G401.6 (cell line): ENCODE measurements around the gene IL1RAPL1.

Experiments used
- FAIRE-seq: peaks from 2 replicates; lab custom pipeline; 2012; peaks lifted over from hg19 to GRCh38; lab: Jason Lieb, UNC

IL1RAPL1 gene

DNA sequence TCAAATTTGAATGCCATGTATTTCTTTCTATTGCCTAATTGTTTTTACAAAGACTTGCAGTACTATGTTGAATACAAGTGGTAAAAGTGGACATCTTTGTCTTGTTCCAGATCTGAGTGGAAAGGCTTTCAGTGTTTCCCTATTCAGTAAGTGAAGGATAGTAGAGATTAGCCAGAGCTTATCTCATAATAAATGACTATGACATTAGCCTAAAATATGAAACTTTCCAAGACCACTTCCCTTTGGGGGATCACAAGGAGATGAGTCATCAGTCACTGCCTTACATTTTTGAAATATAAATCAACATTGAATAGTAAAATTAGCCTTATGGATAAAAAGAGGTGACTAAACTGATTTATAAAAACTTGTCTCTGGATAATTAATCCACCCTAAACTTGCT is 1074.0 kb downstream of the IL1RAPL1 start:
- no peak for FAIRE-seq

DNA sequence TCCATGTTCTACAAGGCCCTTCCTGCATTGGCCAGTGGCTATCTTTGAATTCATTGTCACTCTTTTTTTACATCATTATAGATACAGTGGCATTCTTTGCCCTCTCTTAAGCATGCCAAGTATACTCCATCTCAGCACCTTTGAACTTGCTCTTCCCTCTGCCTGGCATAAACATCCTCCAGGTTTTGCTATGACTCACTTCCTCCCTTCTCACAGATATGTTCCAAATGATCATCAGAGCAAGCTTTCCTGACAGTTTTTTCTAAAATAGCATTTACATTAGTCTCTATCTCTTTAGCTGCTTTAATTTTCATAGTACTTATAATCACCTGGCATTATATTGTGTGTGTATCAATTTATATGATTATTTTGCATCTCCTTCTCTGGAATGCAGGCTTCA is 1074.9 kb downstream of the IL1RAPL1 start:
- FAIRE-seq: no peak

DNA sequence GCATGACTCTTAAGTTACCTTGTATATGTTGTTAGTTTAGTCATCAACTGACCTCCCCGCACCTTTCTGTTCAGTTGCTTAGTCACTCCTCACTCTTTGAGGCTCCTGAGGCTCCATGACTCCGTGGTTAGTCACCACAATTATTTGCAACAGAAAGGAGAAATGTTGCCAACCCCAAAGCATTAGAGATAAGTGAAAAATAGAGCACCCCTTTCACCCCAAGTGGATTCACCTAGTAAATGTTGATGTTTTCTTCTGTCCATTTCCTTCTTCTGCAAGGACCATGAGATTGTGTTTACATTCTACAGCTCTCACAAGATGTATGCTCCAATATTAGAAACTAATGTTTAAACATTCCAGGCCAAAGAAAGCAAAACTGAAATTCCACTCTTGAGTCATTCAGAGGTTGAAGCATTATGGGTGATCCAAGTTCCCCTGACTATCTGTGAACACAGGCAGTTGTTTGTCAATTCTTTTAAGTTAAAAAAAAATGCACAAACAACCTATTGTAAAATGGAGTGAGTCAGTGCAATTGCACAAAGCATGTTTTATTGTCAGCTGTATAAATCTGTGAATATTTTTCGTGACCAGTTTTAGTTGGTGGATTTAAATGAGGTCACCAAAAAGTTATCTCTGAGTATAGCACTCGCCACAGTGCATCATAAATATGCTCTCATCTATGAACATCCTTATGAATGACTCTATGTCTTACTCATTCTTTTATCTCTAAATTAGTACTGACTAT is 1075.7 kb downstream of the IL1RAPL1 start:
- FAIRE-seq: no peak

DNA sequence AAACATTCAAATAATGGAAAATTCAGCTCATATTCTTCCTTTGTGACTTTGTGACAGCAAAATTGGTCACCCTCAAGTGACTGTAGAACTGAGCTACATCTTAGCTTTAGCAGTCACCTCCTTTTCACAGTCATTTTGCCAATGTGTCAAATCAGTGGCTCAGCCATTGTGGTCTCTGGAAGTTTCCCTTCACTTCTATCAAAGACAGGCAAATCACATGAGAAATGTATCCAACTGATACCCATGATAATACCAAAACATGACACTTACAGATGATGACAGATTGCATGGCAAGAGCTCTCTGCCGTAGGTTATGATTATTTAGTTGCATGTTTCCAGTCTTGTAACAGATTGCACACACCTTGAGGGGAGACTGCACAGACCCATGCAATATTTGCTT is 1078.3 kb downstream of the IL1RAPL1 start:
- no peak for FAIRE-seq

DNA sequence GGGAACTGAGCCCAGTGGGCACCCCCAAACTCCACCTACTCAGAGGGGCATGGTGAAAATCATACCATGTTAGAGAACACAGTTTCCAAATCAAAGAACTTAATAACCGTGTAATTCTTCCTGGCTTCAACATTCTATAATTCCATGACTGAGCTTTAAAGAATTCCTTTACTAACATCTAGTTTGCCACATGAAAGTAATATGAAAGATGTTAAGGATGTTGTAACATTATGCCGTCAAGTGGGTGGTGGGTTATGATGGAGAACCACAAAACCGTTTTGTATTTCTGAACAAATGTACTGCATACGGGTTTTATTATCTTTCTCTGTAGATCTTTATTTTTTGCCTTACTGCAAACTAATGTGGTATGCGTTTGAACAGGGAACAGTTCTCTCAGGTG is 1079.1 kb downstream of the IL1RAPL1 start:
- FAIRE-seq: no peak

DNA sequence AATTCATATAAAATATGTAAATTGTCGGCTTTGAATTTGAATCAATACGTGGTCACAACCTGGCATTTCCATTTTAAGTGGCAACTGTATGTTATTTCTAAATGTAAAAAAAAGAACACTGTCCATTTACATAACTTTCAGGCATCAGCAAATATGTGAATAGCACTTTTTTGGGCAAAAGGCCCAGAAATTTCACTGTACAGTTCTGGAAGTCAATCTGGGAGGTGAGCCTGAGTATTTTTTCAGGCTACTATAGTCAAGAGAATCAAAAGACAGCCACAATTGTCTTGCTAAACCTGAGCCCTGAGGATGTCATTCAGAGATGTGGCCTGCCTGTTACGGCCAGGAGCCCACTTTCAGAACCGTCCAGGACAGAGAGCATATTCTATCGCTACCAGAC is 1084.2 kb downstream of the IL1RAPL1 start:
- FAIRE-seq: no peak

DNA sequence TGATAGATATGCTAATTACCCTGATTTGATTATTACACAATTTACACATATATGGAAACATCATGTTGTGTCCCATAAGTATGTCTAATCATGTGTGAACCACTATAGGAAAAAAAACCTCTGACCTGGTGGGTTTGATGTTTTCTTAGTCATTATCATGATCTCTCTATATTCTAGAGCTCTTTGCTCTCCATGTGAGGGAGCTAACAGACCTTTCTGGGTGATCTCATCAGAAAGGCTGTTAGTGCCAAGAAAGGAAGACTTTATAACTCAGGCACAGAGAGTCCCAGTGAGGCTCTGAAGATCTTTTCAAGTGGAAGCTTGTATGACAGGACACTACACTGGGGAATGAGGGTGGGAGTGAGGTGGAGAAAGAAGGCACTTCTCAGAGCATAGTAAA is 1100.4 kb downstream of the IL1RAPL1 start:
- FAIRE-seq: no peak

DNA sequence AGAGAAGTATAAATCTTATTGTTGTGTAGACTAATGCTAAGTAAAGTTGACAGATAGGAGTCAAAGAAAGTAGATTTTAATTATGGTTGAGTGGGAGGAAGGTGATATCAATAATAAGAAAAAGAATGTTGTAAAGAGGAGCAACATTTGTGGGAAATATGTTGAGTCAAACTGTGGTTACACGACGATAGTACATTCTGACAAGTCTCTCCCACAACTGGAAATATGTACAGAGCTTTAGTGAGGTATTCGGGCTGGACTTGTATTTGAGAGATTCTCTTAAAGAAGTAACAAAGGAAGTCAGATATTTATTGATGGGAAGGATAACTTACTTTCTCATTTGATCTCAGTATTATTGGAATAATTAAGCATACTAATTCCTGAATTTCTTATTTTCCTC is 1102.8 kb downstream of the IL1RAPL1 start:
- no peak for FAIRE-seq

DNA sequence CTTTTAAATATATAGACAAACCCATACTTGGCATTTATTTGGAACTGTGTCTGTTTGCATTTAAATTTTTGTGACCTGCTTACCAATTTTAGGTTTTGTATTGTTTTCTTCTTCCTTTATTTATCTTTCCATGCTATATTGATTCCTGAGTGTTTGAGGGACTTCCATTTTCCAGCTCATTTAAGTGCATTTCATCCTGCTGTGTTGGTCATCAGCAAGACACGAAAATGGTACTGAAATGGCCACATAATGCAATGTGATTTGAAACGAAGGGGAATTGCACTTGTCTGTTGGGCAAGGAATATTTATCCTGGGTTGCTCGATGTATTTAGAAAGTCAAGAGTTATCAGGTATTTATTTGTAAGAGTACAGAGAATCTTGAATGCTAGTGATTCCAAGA is 1103.8 kb downstream of the IL1RAPL1 start:
- no peak for FAIRE-seq

DNA sequence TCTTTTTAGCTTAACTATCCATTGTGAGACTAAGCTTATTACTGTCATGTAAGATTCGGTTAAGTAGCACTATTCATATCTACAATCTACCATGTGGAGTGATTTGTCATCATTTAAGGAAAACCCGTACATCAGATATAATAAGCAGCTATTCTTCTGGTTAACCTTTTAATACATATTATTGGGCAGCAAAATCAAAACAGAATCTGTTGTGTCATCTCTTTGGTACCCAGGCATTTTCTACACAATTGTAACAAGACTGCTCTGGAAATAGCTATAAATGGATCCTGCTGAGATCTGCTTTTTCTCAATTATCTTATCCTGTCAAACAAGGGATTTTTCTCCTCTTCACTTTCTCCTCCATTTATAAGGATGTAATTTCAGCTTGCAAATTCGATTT is 1106.7 kb downstream of the IL1RAPL1 start:
- no peak for FAIRE-seq

DNA sequence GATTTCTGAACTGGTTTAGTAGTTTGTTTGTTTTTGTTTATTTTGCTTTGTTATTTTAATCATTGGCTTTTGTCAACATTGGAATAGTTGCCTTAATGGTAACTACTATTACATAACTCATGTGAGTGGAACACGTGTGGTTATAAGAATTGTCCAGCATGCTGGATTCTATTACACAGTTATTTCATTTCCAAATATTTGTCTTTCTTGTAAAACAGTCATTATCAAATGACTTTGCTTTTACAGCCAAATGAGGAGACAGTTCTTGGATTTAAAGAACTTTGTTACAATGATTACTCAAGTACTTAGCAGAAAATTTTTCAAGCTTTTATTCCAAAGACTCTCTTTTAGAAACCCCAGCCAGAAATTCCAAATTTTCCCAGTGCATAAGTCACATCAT is 1112.0 kb downstream of the IL1RAPL1 start:
- FAIRE-seq: no peak

DNA sequence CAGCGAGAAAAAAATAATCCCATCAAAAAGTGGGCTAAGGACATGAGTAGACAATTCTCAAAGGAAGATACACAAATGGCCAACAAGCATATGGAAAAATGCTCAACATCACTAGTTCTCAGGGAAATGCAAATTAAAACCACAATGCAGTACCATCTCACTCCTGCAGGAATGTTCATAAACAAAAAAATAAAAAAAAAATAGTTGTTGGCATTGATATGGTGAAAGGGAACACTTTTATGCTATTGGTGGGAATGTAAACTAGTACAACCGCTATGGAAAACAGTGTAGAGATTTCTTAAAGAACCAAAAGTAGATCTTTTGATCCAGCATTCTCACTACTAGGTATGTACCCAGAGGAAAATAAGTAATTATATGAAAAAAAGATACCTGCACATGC is 1119.8 kb downstream of the IL1RAPL1 start:
- no peak for FAIRE-seq

DNA sequence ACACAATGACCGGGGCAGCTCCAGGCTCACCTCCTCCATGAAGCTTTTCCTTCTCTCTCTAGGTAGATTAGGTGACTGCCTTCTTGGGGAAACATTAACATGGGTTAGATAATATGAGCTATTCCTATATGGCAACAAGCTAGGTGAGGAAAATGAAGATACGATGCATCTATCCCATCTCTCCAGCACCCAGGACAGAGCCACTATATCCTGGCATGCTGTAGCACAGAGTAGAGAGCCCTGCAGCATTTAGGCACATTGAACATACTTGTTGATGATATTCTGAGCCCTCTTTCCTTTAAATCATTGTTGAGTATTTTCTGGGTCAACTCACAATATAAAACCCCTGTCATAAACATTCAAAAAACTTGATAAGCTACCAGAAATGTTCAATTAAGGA is 1133.9 kb downstream of the IL1RAPL1 start:
- FAIRE-seq: no peak

DNA sequence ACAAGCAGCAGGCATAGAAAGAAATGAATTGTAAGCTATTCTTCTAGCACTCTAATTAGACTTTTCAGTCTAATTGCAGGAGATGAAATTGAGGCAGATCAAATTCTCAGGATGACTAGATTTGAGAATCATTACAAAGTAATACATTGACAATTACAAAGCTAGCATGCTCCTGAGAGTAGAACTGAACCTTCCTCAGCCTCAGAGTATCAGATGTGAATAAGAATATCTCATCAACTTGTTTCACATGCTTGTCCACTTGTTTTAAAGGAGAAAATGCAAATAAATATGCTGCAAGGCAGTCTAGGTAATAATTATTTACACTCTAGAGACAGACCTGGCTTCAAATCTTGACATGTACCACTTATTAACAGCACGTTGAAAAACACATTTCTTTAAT is 1137.1 kb downstream of the IL1RAPL1 start:
- FAIRE-seq: no peak

DNA sequence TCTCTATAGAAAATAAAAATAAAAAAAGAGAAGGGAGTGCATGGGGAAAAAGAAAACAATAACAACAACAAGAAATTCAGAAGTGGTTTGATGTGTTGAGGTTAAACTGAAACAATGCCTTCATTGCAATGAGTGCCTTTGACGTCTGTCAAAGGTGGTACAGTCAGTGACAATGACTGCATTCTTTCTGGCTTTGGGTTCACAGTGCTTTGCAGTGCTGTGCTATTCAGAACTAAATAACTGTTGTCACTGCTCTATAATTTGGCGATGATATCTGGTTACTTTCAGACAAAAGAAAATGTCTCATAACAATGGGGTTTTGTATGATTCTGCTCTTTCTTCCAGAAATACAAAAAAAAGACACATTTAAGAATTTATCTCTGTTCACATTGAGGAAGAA is 1139.6 kb downstream of the IL1RAPL1 start:
- no peak for FAIRE-seq

DNA sequence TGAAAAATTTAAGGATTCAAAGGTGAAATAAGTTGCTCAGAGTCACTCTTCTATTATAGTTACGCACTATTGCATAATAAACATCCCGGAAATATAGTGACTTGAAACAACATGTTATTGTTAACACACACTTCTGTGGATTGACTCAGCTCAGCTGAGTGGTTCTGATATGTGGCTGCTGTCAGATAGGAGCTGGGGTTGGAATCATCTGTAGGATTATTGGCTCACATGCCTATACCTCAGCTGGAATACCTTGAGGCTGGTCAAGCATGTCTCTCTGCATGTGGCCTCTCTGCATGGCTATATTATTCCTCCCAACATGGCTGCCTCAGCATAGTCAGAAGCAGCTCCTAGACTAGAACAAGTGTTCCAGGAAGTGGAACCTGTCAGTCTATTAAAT is 1141.4 kb downstream of the IL1RAPL1 start:
- no peak for FAIRE-seq

DNA sequence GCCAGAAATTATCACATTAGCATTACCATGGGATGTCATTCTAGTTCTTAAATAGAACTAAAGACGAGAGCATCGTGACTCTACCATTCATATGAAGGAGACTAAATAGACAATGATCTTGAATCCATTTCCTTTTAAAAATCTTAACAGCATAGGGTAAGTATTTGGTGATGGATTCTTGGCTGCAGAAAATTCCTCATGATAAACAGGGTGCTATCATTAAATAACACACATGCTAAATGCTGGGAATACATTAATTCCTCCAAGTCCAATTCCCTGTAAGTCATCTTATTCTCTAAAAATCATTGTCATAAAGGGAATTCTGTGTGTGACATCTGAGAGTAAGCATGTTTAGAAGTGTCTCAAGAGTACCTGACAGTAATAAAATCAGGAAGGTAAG is 1157.7 kb downstream of the IL1RAPL1 start:
- FAIRE-seq: no peak

DNA sequence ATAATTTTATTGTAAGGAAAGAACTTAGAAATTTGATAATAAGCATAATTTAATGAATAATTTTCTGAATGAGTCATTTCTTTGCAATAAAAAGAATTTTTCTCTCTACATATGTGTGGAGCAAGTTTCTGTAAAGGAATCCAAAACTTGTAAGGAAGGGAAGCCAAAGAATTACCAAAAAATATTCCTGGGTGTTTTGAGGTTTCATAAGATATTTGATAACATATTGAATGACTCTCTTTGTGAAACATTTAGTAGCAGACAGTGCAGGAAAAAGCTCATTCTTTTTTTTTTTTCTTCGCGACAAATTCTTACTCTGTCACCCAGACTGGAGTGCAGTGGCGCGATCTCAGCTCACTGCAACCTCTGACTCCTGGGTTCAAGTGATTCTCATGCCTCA is 1159.1 kb downstream of the IL1RAPL1 start:
- no peak for FAIRE-seq

DNA sequence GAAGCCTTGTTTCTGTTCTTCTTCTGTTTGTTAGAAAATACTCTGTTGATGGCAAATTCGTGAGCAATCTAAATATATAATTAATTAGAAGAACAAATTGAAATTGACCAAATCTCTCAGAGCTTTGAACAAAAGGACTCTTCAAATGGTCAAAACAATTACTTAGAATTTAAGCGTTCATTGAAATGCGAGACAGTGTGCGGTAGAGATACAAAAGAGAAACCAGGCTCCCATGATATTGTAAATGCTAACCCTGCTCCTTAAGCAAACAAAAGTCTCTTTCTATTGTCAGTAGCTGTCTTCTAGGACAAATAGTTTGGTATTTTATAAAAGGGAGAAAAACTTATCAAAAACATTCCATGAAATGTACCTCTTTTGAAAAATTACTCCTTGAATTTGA is 1174.8 kb downstream of the IL1RAPL1 start:
- no peak for FAIRE-seq

DNA sequence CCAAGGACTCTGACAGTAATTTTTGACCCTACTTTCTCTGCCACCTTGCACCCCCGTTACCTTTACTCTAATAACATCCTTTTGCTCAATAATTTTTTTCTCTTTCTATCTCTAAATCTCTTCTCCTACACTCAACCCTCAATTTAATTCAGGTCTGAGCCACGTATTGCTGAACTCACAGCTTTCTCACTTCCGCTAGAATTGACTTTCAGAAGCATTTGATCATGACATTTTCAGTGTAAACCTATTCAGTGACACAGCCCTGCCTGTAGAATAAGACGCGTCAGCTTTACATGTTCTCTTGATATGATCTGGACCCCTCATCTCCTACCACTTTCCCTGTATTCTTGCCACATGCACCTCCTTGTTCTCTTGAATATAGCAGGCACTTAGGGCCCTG is 1188.6 kb downstream of the IL1RAPL1 start:
- no peak for FAIRE-seq

DNA sequence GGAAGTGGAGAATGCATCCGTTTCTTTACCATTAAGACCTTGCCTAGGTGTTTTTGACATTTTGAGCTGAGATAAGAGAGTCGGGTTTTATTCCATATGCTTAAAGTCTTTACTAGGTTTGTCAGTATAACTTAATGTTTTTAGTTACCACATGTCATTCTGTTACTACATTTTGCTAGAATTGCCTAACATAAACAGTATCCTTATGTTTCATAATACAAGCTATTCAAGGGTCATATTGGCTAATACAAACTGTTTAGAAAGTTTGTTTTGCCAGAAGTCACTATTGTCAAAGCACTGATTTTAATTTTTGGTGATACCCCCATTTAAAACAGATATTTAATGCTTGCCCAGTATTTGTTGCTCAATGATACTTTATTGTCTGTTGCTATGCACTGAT is 1200.4 kb downstream of the IL1RAPL1 start:
- no peak for FAIRE-seq

DNA sequence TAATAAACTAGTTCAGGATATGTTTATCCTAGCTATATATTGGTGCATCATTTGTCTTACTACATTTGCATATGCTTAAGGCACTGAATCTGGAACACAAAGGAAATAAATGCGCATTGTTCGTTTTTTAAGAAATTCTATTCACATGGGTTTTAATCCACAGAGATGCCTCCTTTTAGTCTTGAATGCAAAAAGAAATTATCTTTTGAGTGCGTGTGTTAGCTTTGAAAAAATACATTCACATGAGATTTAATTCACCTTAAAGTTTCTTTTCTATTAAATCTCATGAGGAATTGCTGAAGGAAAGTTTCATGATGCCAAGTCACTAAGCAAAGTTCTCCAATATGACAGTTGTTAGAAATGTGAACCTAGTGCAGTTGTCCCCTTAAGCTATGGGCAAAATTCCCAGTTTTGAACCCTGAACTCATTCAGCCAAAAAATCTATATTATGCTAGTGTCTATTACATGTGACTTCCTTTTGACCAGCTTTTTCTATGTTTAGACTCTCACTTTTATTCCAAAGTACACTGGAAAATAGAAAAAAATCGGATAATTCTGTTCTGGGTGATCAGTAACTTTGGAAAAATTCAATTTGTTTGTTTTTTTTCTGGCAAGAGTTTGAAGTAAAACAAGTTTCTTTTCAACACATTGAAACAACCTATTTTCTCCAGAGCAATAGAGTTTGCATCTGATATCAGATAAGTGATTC is 1201.9 kb downstream of the IL1RAPL1 start:
- no peak for FAIRE-seq

DNA sequence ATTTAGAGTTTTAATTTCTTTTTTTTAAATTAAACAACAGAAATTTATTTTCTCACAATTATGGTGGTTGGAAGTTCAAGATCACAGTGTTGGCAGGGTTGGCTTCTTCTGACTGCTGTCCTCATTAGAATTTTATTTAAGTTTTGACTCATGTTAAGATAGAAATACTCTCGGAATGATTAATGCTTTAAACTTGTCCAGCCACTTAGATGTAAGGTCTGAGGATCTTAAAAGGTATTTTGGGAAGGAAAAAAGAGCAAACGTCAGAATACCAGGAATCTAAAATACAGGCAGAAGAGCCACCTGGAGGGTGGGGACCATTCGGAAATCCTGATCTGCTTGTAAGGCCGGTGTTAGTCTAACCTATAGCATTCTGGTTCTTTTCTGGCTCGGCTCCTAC is 1205.1 kb downstream of the IL1RAPL1 start:
- FAIRE-seq: no peak

DNA sequence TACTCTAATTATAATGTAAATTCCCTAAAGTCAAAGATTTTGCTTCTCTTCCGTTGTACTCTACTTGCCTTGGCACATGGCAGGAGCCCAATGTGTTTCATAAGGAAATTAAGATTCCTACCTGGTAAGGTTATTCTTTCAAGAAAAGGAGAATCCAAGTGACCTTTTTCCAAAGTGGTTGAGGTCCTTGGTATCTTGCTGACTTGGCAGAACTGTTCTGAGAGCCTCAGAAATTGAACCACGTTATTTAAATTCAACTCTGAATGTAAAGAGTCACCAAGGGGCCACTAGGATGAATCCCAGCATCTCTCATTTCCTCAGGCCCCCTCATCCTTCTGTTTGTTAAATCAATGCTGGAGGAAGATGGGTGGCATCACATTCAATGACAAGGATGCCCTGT is 1209.9 kb downstream of the IL1RAPL1 start:
- FAIRE-seq: no peak
